ENCODE results near the gene HYOU1.
A peak's percentile ranks its signal among the peaks of the same experiment; 100 is the strongest.
"Not testable (repeated sequence)": the region's sequence is repeated elsewhere in the genome, so short reads cannot be mapped to it uniquely, and the experiment has no call there.

The HYOU1 gene

GRCh38 chr11:119047205-119047604 is 9.8 kb downstream of the HYOU1 start:
- no peak for FAIRE-seq
- no peak for DNase-seq (ENCODE audit: insufficient read length, low spot score)

GRCh38 chr11:119046489-119046888 is 10.5 kb downstream of the HYOU1 start:
- DNase-seq (ENCODE audit: insufficient read length, low spot score): no peak
- FAIRE-seq: no peak

- FAIRE-seq: no peak
- no peak for DNase-seq (ENCODE audit: insufficient read length, low spot score)
Observed at GRCh38 chr11:119044708-119045107, 12.3 kb downstream of the HYOU1 start.

GRCh38 chr11:119042927-119043326 is 14.1 kb downstream of the HYOU1 start:
- FAIRE-seq (no peak), DNase-seq (ENCODE audit: insufficient read length, low spot score) (no peak)

GRCh38 chr11:119041821-119042514 is 15.0 kb downstream of the HYOU1 start:
- DNase-seq (ENCODE audit: insufficient read length, low spot score): no peak

GRCh38 chr11:119039471-119039870 is 17.5 kb downstream of the HYOU1 start:
- not testable (repeated sequence) for FAIRE-seq; DNase-seq (ENCODE audit: insufficient read length, low spot score)

More at GRCh38 chr11:119041821-119042514, 15.0 kb downstream of the HYOU1 start:
- no peak for FAIRE-seq

- FAIRE-seq (no peak), DNase-seq (ENCODE audit: insufficient read length, low spot score) (no peak)
Observed at GRCh38 chr11:119038884-119039283, 18.1 kb downstream of the HYOU1 start.

- FAIRE-seq: no peak
- no peak for DNase-seq (ENCODE audit: insufficient read length, low spot score)
Observed at GRCh38 chr11:119034813-119035212, 22.2 kb downstream of the HYOU1 start.

- not testable (repeated sequence) for DNase-seq (ENCODE audit: insufficient read length, low spot score); FAIRE-seq
Observed at GRCh38 chr11:119033421-119033820, 23.6 kb downstream of the HYOU1 start.

GRCh38 chr11:119031912-119032280 is 25.1 kb downstream of the HYOU1 start:
- DNase-seq (ENCODE audit: insufficient read length, low spot score) (no peak), FAIRE-seq (no peak)

GRCh38 chr11:119030329-119031047 is 26.5 kb downstream of the HYOU1 start, which contains the start of gene SLC37A4:
TSS of gene SLC37A4 (minus strand) at chr11:119030877.
- DNase-seq (ENCODE audit: insufficient read length, low spot score) (peak; percentile 95), FAIRE-seq (peak; percentile 97)

GRCh38 chr11:119030029-119030328 is 27.0 kb downstream of the HYOU1 start:
- FAIRE-seq (peak; percentile 31), DNase-seq (ENCODE audit: insufficient read length, low spot score) (no peak)

GRCh38 chr11:119029340-119030028 is 27.5 kb downstream of the HYOU1 start:
- FAIRE-seq: peak; percentile 21
- no peak for DNase-seq (ENCODE audit: insufficient read length, low spot score)

GRCh38 chr11:119029069-119029339 is 28.0 kb downstream of the HYOU1 start:
- FAIRE-seq (no peak), DNase-seq (ENCODE audit: insufficient read length, low spot score) (no peak)

GRCh38 chr11:119028346-119029068 is 28.5 kb downstream of the HYOU1 start:
- no peak for FAIRE-seq
- no peak for DNase-seq (ENCODE audit: insufficient read length, low spot score)

GRCh38 chr11:119027561-119028345 is 29.3 kb downstream of the HYOU1 start:
- no peak for FAIRE-seq
- DNase-seq (ENCODE audit: insufficient read length, low spot score): no peak

- DNase-seq (ENCODE audit: insufficient read length, low spot score) (no peak), FAIRE-seq (no peak)
Observed at GRCh38 chr11:119026970-119027369, 30.0 kb downstream of the HYOU1 start.

GRCh38 chr11:119025978-119026766 is 30.8 kb downstream of the HYOU1 start:
- FAIRE-seq (no peak), DNase-seq (ENCODE audit: insufficient read length, low spot score) (no peak)

- no peak for FAIRE-seq
- no peak for DNase-seq (ENCODE audit: insufficient read length, low spot score)
Observed at GRCh38 chr11:119025541-119025940, 31.5 kb downstream of the HYOU1 start.

GRCh38 chr11:119025099-119025473 is 31.9 kb downstream of the HYOU1 start:
- no peak for FAIRE-seq

More at GRCh38 chr11:119025099-119025473, 31.9 kb downstream of the HYOU1 start:
- DNase-seq (ENCODE audit: insufficient read length, low spot score): no peak

Data from GM19239 (cell line).